ENCODE measurements around the gene RETREG3. TPM values are rescaled to one million over a fixed set of nuclear protein-coding genes. Genes with fewer than 3 reads are reported as not detected.
"Not testable (repeated sequence)": the region's sequence is repeated elsewhere in the genome, so short reads cannot be mapped to it uniquely, and the experiment has no call there.

The RETREG3 gene
- polyA plus RNA-seq (ENCODE audit: insufficient read length in 4 of 4), result 10 to 100 TPM; 38.0 to 58.7 (median 46.7) TPM

- peak; percentile 98 to 99 (median 98) for DNase-seq (ENCODE audit: low read depth in 4 of 4, low spot score in 3 of 4)
Observed at GRCh38 chr17:42609182-42609813, at the start of gene RETREG3, which contains the start of gene TUBG1. RETREG3 (minus strand) TSS chr17:42609374; CDS start chr17:42609324, 50 bp downstream. TUBG1 (plus strand) TSS chr17:42609683; CDS start chr17:42609738, 55 bp downstream.

- no peak for DNase-seq (ENCODE audit: low read depth in 4 of 4, low spot score in 3 of 4)
Observed at GRCh38 chr17:42657824-42658588, 48.8 kb upstream of the RETREG3 start.

GRCh38 chr17:42655528-42655927, 46.4 kb upstream of the RETREG3 start:
- no peak for DNase-seq (ENCODE audit: low read depth in 4 of 4, low spot score in 3 of 4)

GRCh38 chr17:42653179-42654124, 44.3 kb upstream of the RETREG3 start:
- no peak for DNase-seq (ENCODE audit: low read depth in 4 of 4, low spot score in 3 of 4)

GRCh38 chr17:42651392-42651791, 42.2 kb upstream of the RETREG3 start:
- DNase-seq (ENCODE audit: low read depth in 4 of 4, low spot score in 3 of 4), result no peak

- DNase-seq (ENCODE audit: low read depth in 4 of 4, low spot score in 3 of 4), result no peak
Observed at GRCh38 chr17:42647778-42648177, 38.6 kb upstream of the RETREG3 start.

- DNase-seq (ENCODE audit: low read depth in 4 of 4, low spot score in 3 of 4), result no peak
Observed at GRCh38 chr17:42642336-42642735, 33.2 kb upstream of the RETREG3 start.

GRCh38 chr17:42640121-42640520, 30.9 kb upstream of the RETREG3 start:
- DNase-seq (ENCODE audit: low read depth in 4 of 4, low spot score in 3 of 4), result no peak

GRCh38 chr17:42639525-42640113, 30.4 kb upstream of the RETREG3 start:
- no peak for DNase-seq (ENCODE audit: low read depth in 4 of 4, low spot score in 3 of 4)

- no peak for DNase-seq (ENCODE audit: low read depth in 4 of 4, low spot score in 3 of 4)
Observed at GRCh38 chr17:42632949-42633444, 23.8 kb upstream of the RETREG3 start.

- no peak for DNase-seq (ENCODE audit: low read depth in 4 of 4, low spot score in 3 of 4)
Observed at GRCh38 chr17:42629411-42630009, 20.3 kb upstream of the RETREG3 start.

- DNase-seq (ENCODE audit: low read depth in 4 of 4, low spot score in 3 of 4), result not testable (repeated sequence)
Observed at GRCh38 chr17:42627032-42627764, 18.0 kb upstream of the RETREG3 start.

- no peak for DNase-seq (ENCODE audit: low read depth in 4 of 4, low spot score in 3 of 4)
Observed at GRCh38 chr17:42623732-42624596, 14.8 kb upstream of the RETREG3 start.

GRCh38 chr17:42623271-42623670, 14.1 kb upstream of the RETREG3 start:
- DNase-seq (ENCODE audit: low read depth in 4 of 4, low spot score in 3 of 4), result no peak

- not testable (repeated sequence) for DNase-seq (ENCODE audit: low read depth in 4 of 4, low spot score in 3 of 4)
Observed at GRCh38 chr17:42621987-42622386, 12.8 kb upstream of the RETREG3 start.

- DNase-seq (ENCODE audit: low read depth in 4 of 4, low spot score in 3 of 4), result no peak
Observed at GRCh38 chr17:42618442-42619150, 9.4 kb upstream of the RETREG3 start.

- DNase-seq (ENCODE audit: low read depth in 4 of 4, low spot score in 3 of 4), result no peak
Observed at GRCh38 chr17:42617956-42618431, 8.8 kb upstream of the RETREG3 start.

All from left renal pelvis (tissue), 4 donors.